Liver (tissue), 9 donors: Measurements from ENCODE around the gene LRRC25. TPM values are rescaled to one million over a fixed set of nuclear protein-coding genes. Genes with fewer than 3 reads are reported as not detected.
"Not testable (repeated sequence)": the region's sequence is repeated elsewhere in the genome, so short reads cannot be mapped to it uniquely, and the experiment has no call there.

Experiments used
- DNase-seq: peaks from one replicate; pipeline ENCODE4 v3.0.0-alpha.2; 2017; ENCODE audit warnings: low spot score
- H3K27ac ChIP-seq, 2 donors: one replicate each; pipeline ENCODE4 v1.7.0; 2013; ENCODE audit warnings: inconsistent platforms in 2 of 2, low read length in 2 of 2, control low read depth in 1 of 2, low read depth in 1 of 2, mild to moderate bottlenecking in 1 of 2
- H3K27me3 ChIP-seq, 4 donors: one replicate each; pipeline versions ENCODE4 v1.6.1 to v1.7.0; 2013; ENCODE audit warnings: low read length in 3 of 4, inconsistent platforms in 1 of 4, mild to moderate bottlenecking in 1 of 4, moderate library complexity in 1 of 4; ENCODE audit not compliant: control insufficient read depth in 4 of 4, insufficient read depth in 4 of 4
- H3K36me3 ChIP-seq, 4 donors: one replicate each; pipeline versions ENCODE4 v1.6.1 to v1.7.0; 2013; ENCODE audit warnings: low read length in 3 of 4, mild to moderate bottlenecking in 3 of 4, low read depth in 1 of 4, moderate library complexity in 1 of 4; ENCODE audit not compliant: control insufficient read depth in 4 of 4, insufficient read depth in 3 of 4
- H3K4me1 ChIP-seq, 4 donors: one replicate each; pipeline versions ENCODE4 v1.6.1 to v1.7.0; 2013; ENCODE audit warnings: low read length in 3 of 4, mild to moderate bottlenecking in 3 of 4, moderate library complexity in 1 of 4; ENCODE audit not compliant: control insufficient read depth in 4 of 4, insufficient read depth in 4 of 4
- H3K4me3 ChIP-seq, 3 donors: one replicate each; pipeline versions ENCODE4 v1.6.1 to v1.7.0; 2013; ENCODE audit warnings: low read length in 3 of 3, control low read depth in 1 of 3, low read depth in 1 of 3, mild to moderate bottlenecking in 1 of 3
- H3K9ac ChIP-seq, 2 donors: one replicate each; pipeline ENCODE4 v1.7.0; 2013; ENCODE audit warnings: low read length in 2 of 2, mild to moderate bottlenecking in 2 of 2, moderate library complexity in 2 of 2, control low read depth in 1 of 2, low read depth in 1 of 2
- H3K9me3 ChIP-seq, 4 donors: one replicate each; pipeline versions ENCODE4 v1.6.1 to v1.7.0; 2013; ENCODE audit warnings: low read length in 3 of 4; ENCODE audit not compliant: control insufficient read depth in 4 of 4
- ATF3 ChIP-seq: IDR thresholded peaks from 2 replicates; pipeline ENCODE4 v1.6.1; 2016; ENCODE audit warnings: antibody characterized with exemption
- CTCF ChIP-seq: fragments of 150-350 bp; IDR thresholded peaks from 2 replicates; pipeline ENCODE4 v1.5.1; 2017; ENCODE audit warnings: improper control_type of control experiment, low read depth, low read length; ENCODE audit not compliant: missing input control
- EGR1 ChIP-seq, 2 donors: IDR thresholded peaks; 2 replicates each; pipeline ENCODE4 v1.6.1; 2016 to 2018; ENCODE audit warnings: antibody characterized with exemption in 2 of 2, low read depth in 2 of 2
- GABPA ChIP-seq, 2 donors: IDR thresholded peaks in 1 of 2; conservative IDR thresholded peaks in 1 of 2; 2 replicates each; pipeline ENCODE4 v1.6.1; 2016; ENCODE audit warnings: antibody characterized with exemption in 2 of 2, mild to moderate bottlenecking in 1 of 2, moderate library complexity in 1 of 2
- HNF4A ChIP-seq, 2 donors: conservative IDR thresholded peaks; 2 replicates each; pipeline ENCODE4 v1.6.1; 2016; ENCODE audit warnings: antibody characterized with exemption in 2 of 2, mild to moderate bottlenecking in 2 of 2
- HNF4G ChIP-seq: IDR thresholded peaks from 2 replicates; pipeline ENCODE4 v1.6.1; 2016; ENCODE audit warnings: antibody characterized with exemption
- JUND ChIP-seq, 2 donors: IDR thresholded peaks; 2 replicates each; pipeline ENCODE4 v1.6.1; 2016; ENCODE audit warnings: antibody characterized with exemption in 2 of 2
- MAX ChIP-seq: IDR thresholded peaks from 2 replicates; pipeline ENCODE4 v1.6.1; 2016; ENCODE audit warnings: antibody characterized with exemption
- NR2F2 ChIP-seq: IDR thresholded peaks from 2 replicates; pipeline ENCODE4 v1.6.1; 2016; ENCODE audit warnings: antibody characterized with exemption
- RAD21 ChIP-seq, 2 donors: IDR thresholded peaks; 2 replicates each; pipeline ENCODE4 v1.6.1; 2016; ENCODE audit warnings: antibody characterized with exemption in 2 of 2, mild to moderate bottlenecking in 2 of 2
- RXRA ChIP-seq, 2 donors: IDR thresholded peaks; 2 replicates each; pipeline ENCODE4 v1.6.1; 2017 to 2018; ENCODE audit warnings: antibody characterized with exemption in 2 of 2, mild to moderate bottlenecking in 1 of 2
- SP1 ChIP-seq: IDR thresholded peaks from 2 replicates; pipeline ENCODE4 v1.6.1; 2018; ENCODE audit warnings: antibody characterized with exemption, mild to moderate bottlenecking
- TAF1 ChIP-seq: conservative IDR thresholded peaks from 2 replicates; pipeline ENCODE4 v1.6.1; 2016; ENCODE audit warnings: antibody characterized with exemption, mild to moderate bottlenecking
- YY1 ChIP-seq: IDR thresholded peaks from 2 replicates; pipeline ENCODE4 v1.6.1; 2016; ENCODE audit warnings: antibody characterized with exemption, mild to moderate bottlenecking
- ZBTB33 ChIP-seq: IDR thresholded peaks from 2 replicates; pipeline ENCODE4 v1.6.1; 2016; ENCODE audit warnings: antibody characterized with exemption
- WGBS: extraction: QIAGEN DNeasy Blood & Tissue Kit; methylation state at CpG from one replicate; pipeline ENCODE4 v1.1.7; 2013; 5-methylcytosine and 5-hydroxymethylcytosine counted together
- polyA plus RNA-seq, 2 donors: library from polyadenylated mRNA; stranded (reverse) in 1 of 2; unstranded in 1 of 2; fragments of 200-250 nt in 1 of 2; fragments of >200 nt in 1 of 2; fragmentation: Nextera tagmentation in 1 of 2; extraction: Ambion mirVana in 1 of 2; gene quantifications; one replicate each; pipeline versions ENCODE4 v1.2.1 to v1.2.3, GENCODE V29; 2013 to 2015
- total RNA-seq, 2 donors: library from RNA; depleted of rRNA; stranded (reverse); fragments of >200 nt; gene quantifications; one replicate each; pipeline ENCODE4 v1.2.3, GENCODE V29; 2014
- donor health status: healthy.
- donor health status: healthy.
- donor health status: healthy.
- donor health status: healthy.
- donor health status: healthy.

Gene LRRC25
- total and polyA plus RNA-seq, 4 donors, result 2.3 to 13.4 (median 6.9) TPM

- no peak for TF ChIP-seq ZBTB33
- TF ChIP-seq ATF3, result no peak
- TF ChIP-seq RXRA (IDR thresholded peaks at IDR 0.05), result peak in 1 of 2 donors; percentile 40
Observed at GRCh38 chr19:18408053-18408476, 10.6 kb upstream of the LRRC25 start (continued).

- Histone ChIP-seq H3K27me3 (no peaks in the 10 kb centered on the region), H3K27ac (no peak overlapping the region), H3K4me1 (peaks cover 1 to 10% (median 4%) of the 10 kb centered on the region in 4 donors), H3K36me3 (no peaks in the 10 kb centered on the region), H3K4me3 (no peak overlapping the region), H3K9ac (no peak overlapping the region), H3K9me3 (no peaks in the 10 kb centered on the region)
- no peak for TF ChIP-seq HNF4G
- no peak for TF ChIP-seq GABPA (IDR thresholded peaks at IDR 0.05 in 1 of 2, conservative IDR thresholded peaks at IDR 0.05 in 1 of 2)
- TF ChIP-seq EGR1 (IDR thresholded peaks at IDR 0.05; ENCODE audit: low read depth in 2 of 2), result no peak
- no peak for TF ChIP-seq NR2F2
- TF ChIP-seq JUND (IDR thresholded peaks at IDR 0.05), result no peak
- no peak for TF ChIP-seq TAF1
- TF ChIP-seq CTCF, result no peak
- no peak for TF ChIP-seq ZBTB33
- TF ChIP-seq HNF4A (conservative IDR thresholded peaks at IDR 0.05), result no peak
- TF ChIP-seq RXRA (IDR thresholded peaks at IDR 0.05), result no peak
- TF ChIP-seq SP1, result no peak
- no peak for TF ChIP-seq RAD21 (IDR thresholded peaks at IDR 0.05)
- no peak for TF ChIP-seq ATF3
- no peak for TF ChIP-seq MAX
- no peak for TF ChIP-seq YY1
- DNase-seq, result no peak
- WGBS, result 95% methylated on average over 9 of the region's 9 CpGs
Observed at GRCh38 chr19:18406749-18407148, 9.3 kb upstream of the LRRC25 start.

GRCh38 chr19:18405754-18406153, 8.3 kb upstream of the LRRC25 start:
- not testable (repeated sequence) for DNase-seq, H3K27me3 ChIP-seq, H3K9me3 ChIP-seq, H3K27ac ChIP-seq, H3K36me3 ChIP-seq, H3K9ac ChIP-seq, H3K4me3 ChIP-seq
- peaks cover 1 to 10% (median 4%) of the 10 kb centered on the region in 4 donors for H3K4me1 ChIP-seq
- WGBS, result 83% methylated on average over 11 of the region's 11 CpGs

GRCh38 chr19:18402455-18403248, 5.2 kb upstream of the LRRC25 start:
- not testable (repeated sequence) for H3K36me3 ChIP-seq, H3K27me3 ChIP-seq, H3K4me3 ChIP-seq, H3K27ac ChIP-seq, H3K9me3 ChIP-seq, DNase-seq
- Histone ChIP-seq H3K9ac (peak overlapping the region in 1 of 2 donors; percentile 36), H3K4me1 (peaks cover 1 to 24% (median 10%) of the 10 kb centered on the region in 4 donors)
- WGBS, result 64% methylated on average over 18 of the region's 18 CpGs
